Astrocyte (in vitro differentiated cells and primary cell): ENCODE data around the gene OPCML. TPM values are rescaled to one million over a fixed set of nuclear protein-coding genes. Genes with fewer than 3 reads are reported as not detected.

Experiments used
- DNase-seq: peaks from one replicate; pipeline ENCODE4 v3.0.0-alpha.2; 2010; ENCODE audit warnings: low read depth
- FAIRE-seq: peaks from 2 replicates; lab custom pipeline; 2011; peaks lifted over from hg19 to GRCh38; lab: Jason Lieb, UNC
- H2AFZ ChIP-seq: 2 replicates; pipeline ENCODE4 v1.6.0; 2012; ENCODE audit warnings: low read depth, low read length, inconsistent platforms
- H3K27ac ChIP-seq: 2 replicates; pipeline ENCODE4 v1.5.1; 2011; ENCODE audit warnings: low read depth, low read length, inconsistent platforms
- H3K27me3 ChIP-seq: 2 replicates; pipeline ENCODE4 v1.6.0; 2011; ENCODE audit warnings: low read length, inconsistent platforms; ENCODE audit not compliant: insufficient read depth
- H3K36me3 ChIP-seq: 2 replicates; pipeline ENCODE4 v1.5.1; 2011; ENCODE audit warnings: low read length, inconsistent platforms; ENCODE audit not compliant: insufficient read depth
- H3K4me1 ChIP-seq: 2 replicates; pipeline ENCODE4 v1.5.1; 2011; ENCODE audit warnings: low read length, inconsistent platforms; ENCODE audit not compliant: insufficient read depth
- H3K4me2 ChIP-seq: 2 replicates; pipeline ENCODE4 v1.6.0; 2012; ENCODE audit warnings: low read length, inconsistent platforms
- H3K4me3 ChIP-seq: 2 replicates; pipeline ENCODE4 v1.5.1; 2011; ENCODE audit warnings: low read depth, mild to moderate bottlenecking, low read length, inconsistent platforms; ENCODE audit not compliant: insufficient read depth
- H3K79me2 ChIP-seq: 2 replicates; pipeline ENCODE4 v1.6.0; 2012; ENCODE audit warnings: mild to moderate bottlenecking, low read length, inconsistent platforms; ENCODE audit not compliant: insufficient read depth
- H3K9ac ChIP-seq: 2 replicates; pipeline ENCODE4 v1.6.0; 2012; ENCODE audit warnings: mild to moderate bottlenecking, low read length, inconsistent platforms
- H3K9me3 ChIP-seq: 2 replicates; pipeline ENCODE4 v1.5.1; 2012; ENCODE audit warnings: low read depth, mild to moderate bottlenecking, low read length, inconsistent platforms; ENCODE audit not compliant: insufficient read depth
- H4K20me1 ChIP-seq: 2 replicates; pipeline ENCODE4 v1.6.0; 2012; ENCODE audit warnings: low read length, inconsistent platforms; ENCODE audit not compliant: insufficient read depth
- H3K27ac Mint-ChIP-seq: one replicate; pipeline ENCODE4 v1.8.0; 2021; ENCODE audit warnings: mild to moderate bottlenecking, mixed read lengths; ENCODE audit not compliant: unreplicated experiment
- H3K27me3 Mint-ChIP-seq: one replicate; pipeline ENCODE4 v1.8.0; 2021; ENCODE audit warnings: low read depth, mixed read lengths; ENCODE audit not compliant: unreplicated experiment
- H3K36me3 Mint-ChIP-seq: one replicate; pipeline ENCODE4 v1.8.0; 2021; ENCODE audit warnings: low read depth, mixed read lengths; ENCODE audit not compliant: unreplicated experiment
- H3K4me1 Mint-ChIP-seq: one replicate; pipeline ENCODE4 v1.8.0; 2021; ENCODE audit warnings: low read depth, mixed read lengths; ENCODE audit not compliant: unreplicated experiment
- H3K4me3 Mint-ChIP-seq: one replicate; pipeline ENCODE4 v1.8.0; 2021; ENCODE audit warnings: mild to moderate bottlenecking, moderate library complexity, mixed read lengths; ENCODE audit not compliant: unreplicated experiment
- H3K9me3 Mint-ChIP-seq: one replicate; pipeline ENCODE4 v1.8.0; 2021; ENCODE audit warnings: mild to moderate bottlenecking, mixed read lengths; ENCODE audit not compliant: unreplicated experiment
- EZH2 ChIP-seq: IDR thresholded peaks from 2 replicates; pipeline ENCODE4 v1.6.1; 2012; ENCODE audit warnings: mild to moderate bottlenecking, low read length, inconsistent platforms; ENCODE audit not compliant: insufficient read depth
- total RNA-seq: library from RNA; stranded (reverse); gene quantifications from 2 replicates; pipeline ENCODE4 v1.2.1, GENCODE V29; 2021
- TF ChIP-seq, protein P1 (sequence below): IDR thresholded peaks from 2 replicates; pipeline ENCODE4 v1.5.1; 2011; ENCODE audit warnings: low read depth, mild to moderate bottlenecking, inconsistent platforms, low read length, moderate library complexity; ENCODE audit not compliant: insufficient read depth

Gene OPCML
- total RNA-seq, 1 donor from 2014 or later: 7.9 TPM

GRCh38 chr11:132671851-132672370 is 860.4 kb downstream of the OPCML start:
- peaks cover 5% of the 10 kb centered on the region for H3K27me3 Mint-ChIP-seq
- DNase-seq (no peak), FAIRE-seq (no peak)
- H3K27ac ChIP-seq: no peak overlapping the region
- peaks cover 9% of the 10 kb centered on the region for H3K4me1 Mint-ChIP-seq
- no peak overlapping the region for H3K9ac ChIP-seq
- no peaks in the 10 kb centered on the region for H3K79me2 ChIP-seq
- TF ChIP-seq, protein P1, sequence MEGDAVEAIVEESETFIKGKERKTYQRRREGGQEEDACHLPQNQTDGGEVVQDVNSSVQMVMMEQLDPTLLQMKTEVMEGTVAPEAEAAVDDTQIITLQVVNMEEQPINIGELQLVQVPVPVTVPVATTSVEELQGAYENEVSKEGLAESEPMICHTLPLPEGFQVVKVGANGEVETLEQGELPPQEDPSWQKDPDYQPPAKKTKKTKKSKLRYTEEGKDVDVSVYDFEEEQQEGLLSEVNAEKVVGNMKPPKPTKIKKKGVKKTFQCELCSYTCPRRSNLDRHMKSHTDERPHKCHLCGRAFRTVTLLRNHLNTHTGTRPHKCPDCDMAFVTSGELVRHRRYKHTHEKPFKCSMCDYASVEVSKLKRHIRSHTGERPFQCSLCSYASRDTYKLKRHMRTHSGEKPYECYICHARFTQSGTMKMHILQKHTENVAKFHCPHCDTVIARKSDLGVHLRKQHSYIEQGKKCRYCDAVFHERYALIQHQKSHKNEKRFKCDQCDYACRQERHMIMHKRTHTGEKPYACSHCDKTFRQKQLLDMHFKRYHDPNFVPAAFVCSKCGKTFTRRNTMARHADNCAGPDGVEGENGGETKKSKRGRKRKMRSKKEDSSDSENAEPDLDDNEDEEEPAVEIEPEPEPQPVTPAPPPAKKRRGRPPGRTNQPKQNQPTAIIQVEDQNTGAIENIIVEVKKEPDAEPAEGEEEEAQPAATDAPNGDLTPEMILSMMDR: no peak
- no peak for TF ChIP-seq EZH2
- no peak overlapping the region for H3K4me3 Mint-ChIP-seq
- H3K27me3 ChIP-seq: no peaks in the 10 kb centered on the region
- no peaks in the 10 kb centered on the region for H3K36me3 Mint-ChIP-seq
- no peaks in the 10 kb centered on the region for H3K9me3 ChIP-seq
- H3K4me3 ChIP-seq: no peak overlapping the region
- no peaks in the 10 kb centered on the region for H3K4me1 ChIP-seq
- no peak overlapping the region for H3K4me2 ChIP-seq
- no peaks in the 10 kb centered on the region for H3K36me3 ChIP-seq
- no peak overlapping the region for H3K27ac Mint-ChIP-seq
- no peaks in the 10 kb centered on the region for H4K20me1 ChIP-seq
- H3K9me3 Mint-ChIP-seq: no peaks in the 10 kb centered on the region
- no peak overlapping the region for H2AFZ ChIP-seq

- Histone ChIP-seq H3K79me2 (no peaks in the 10 kb centered on the region), H3K9me3 (no peaks in the 10 kb centered on the region), H3K9ac (no peak overlapping the region), H4K20me1 (no peaks in the 10 kb centered on the region), H3K36me3 (no peaks in the 10 kb centered on the region), H3K4me2 (no peak overlapping the region), H3K4me3 (no peak overlapping the region), H3K27me3 (no peaks in the 10 kb centered on the region), H3K27ac (no peak overlapping the region), H2AFZ (no peak overlapping the region), H3K4me1 (no peaks in the 10 kb centered on the region)
- Mint-ChIP-seq H3K27me3 (peaks cover 6% of the 10 kb centered on the region), H3K27ac (no peak overlapping the region), H3K9me3 (no peaks in the 10 kb centered on the region), H3K4me1 (peaks cover 9% of the 10 kb centered on the region), H3K36me3 (no peaks in the 10 kb centered on the region), H3K4me3 (no peak overlapping the region)
- no peak for DNase-seq
- TF ChIP-seq EZH2: no peak
- TF ChIP-seq, protein P1: no peak
- FAIRE-seq: no peak
Measured at GRCh38 chr11:132670921-132671675, 861.2 kb downstream of the OPCML start.

GRCh38 chr11:132669949-132670348 is 862.4 kb downstream of the OPCML start:
- H3K27me3 ChIP-seq: no peaks in the 10 kb centered on the region
- DNase-seq: no peak
- FAIRE-seq: no peak
- H3K4me1 Mint-ChIP-seq: peaks cover 9% of the 10 kb centered on the region
- H3K36me3 ChIP-seq: no peaks in the 10 kb centered on the region
- no peaks in the 10 kb centered on the region for H3K9me3 ChIP-seq
- H3K4me3 ChIP-seq: no peak overlapping the region
- no peaks in the 10 kb centered on the region for H4K20me1 ChIP-seq
- H3K9me3 Mint-ChIP-seq: no peaks in the 10 kb centered on the region
- no peaks in the 10 kb centered on the region for H3K79me2 ChIP-seq
- no peak overlapping the region for H3K4me3 Mint-ChIP-seq
- H3K27ac ChIP-seq: no peak overlapping the region
- no peaks in the 10 kb centered on the region for H3K36me3 Mint-ChIP-seq
- H3K27me3 Mint-ChIP-seq: peaks cover 6% of the 10 kb centered on the region
- H3K4me2 ChIP-seq: no peak overlapping the region
- no peak overlapping the region for H3K27ac Mint-ChIP-seq
- no peak overlapping the region for H2AFZ ChIP-seq
- no peaks in the 10 kb centered on the region for H3K4me1 ChIP-seq
- TF ChIP-seq, protein P1: no peak
- no peak for TF ChIP-seq EZH2
- no peak overlapping the region for H3K9ac ChIP-seq
